ENCODE results near the gene ADH1C. TPM values are rescaled to one million over a fixed set of nuclear protein-coding genes. Genes with fewer than 3 reads are reported as not detected.
"Not testable (repeated sequence)": the region's sequence is repeated elsewhere in the genome, so short reads cannot be mapped to it uniquely, and the experiment has no call there.

Gene ADH1C
- total and polyA plus RNA-seq, 9 of the 15 experiments (the other 6 are each of a cell fraction or from before 2014, with no cell fraction given) = 0.40 TPM; not detected in 8

- TF ChIP-seq NR0B1 (IDR thresholded peaks at IDR 0.05; ENCODE audit: partially characterized antibody) = no peak
Observed at GRCh38 chr4:99378876-99379275, 26.3 kb upstream of the ADH1C start (continued).

- DNase-seq (ENCODE audit: extremely low read depth in 1 of 4, low spot score in 3 of 4) = peak in 2 of 4 experiments; percentile 11 to 12
- 0% methylated on average over 2 of the region's 6 CpGs for whole genome bisulfite sequencing (ENCODE audit: insufficient coverage, low coverage, missing lambda C conversion rate)
Observed at GRCh38 chr4:99377341-99377740, 24.8 kb upstream of the ADH1C start.

GRCh38 chr4:99372464-99372863 lies 19.9 kb upstream of the ADH1C start:
- H3K9me3 ChIP-seq (replicated peaks; ENCODE audit: control insufficient read depth, insufficient read depth, low read depth, low read length); H4K20me1 ChIP-seq (replicated peaks; ENCODE audit: control insufficient read depth, insufficient read depth, low read length); DNase-seq (ENCODE audit: extremely low read depth in 1 of 4, low spot score in 3 of 4); H2AFZ ChIP-seq (ENCODE audit: low read depth, low read length); POLR2A ChIA-PET; in situ Hi-C loops (cut with MboI); H3K9ac ChIP-seq (ENCODE audit: insufficient read depth in 1 of 2, low read depth in 2 of 2, low read length in 2 of 2); H3K4me3 ChIP-seq; H3K4me1 ChIP-seq (replicated peaks in 1 of 2; ENCODE audit: control insufficient read depth in 2 of 2, insufficient read depth in 2 of 2, low read length in 2 of 2); H3K36me3 ChIP-seq (ENCODE audit: control insufficient read depth, insufficient read depth, low read length); ATAC-seq; BruUV-seq (replicated peaks); FAIRE-seq; H3K27me3 ChIP-seq (ENCODE audit: control insufficient read depth in 2 of 2, insufficient read depth in 2 of 2, low read length in 2 of 2); H3K9me1 ChIP-seq (ENCODE audit: control insufficient read depth, insufficient read depth, low read length); H3K4me2 ChIP-seq (ENCODE audit: insufficient read depth, low read length); intact Hi-C loops (cut with micrococcal nuclease); H3K79me2 ChIP-seq (ENCODE audit: control insufficient read depth, insufficient read depth, low read length); CTCF ChIA-PET (ENCODE audit: low intra/inter-chr PET ratio); H3K27ac ChIP-seq (ENCODE audit: extremely low read depth, low read depth, low read length): not testable (repeated sequence)
- WGBS (ENCODE audit: insufficient coverage, low coverage, missing lambda C conversion rate) = 4% methylated on average over 2 of the region's 2 CpGs

More at GRCh38 chr4:99377341-99377740, 24.8 kb upstream of the ADH1C start:
- H3K79me2 ChIP-seq (ENCODE audit: control insufficient read depth, insufficient read depth, low read length); ATAC-seq; H3K9me3 ChIP-seq (replicated peaks; ENCODE audit: control insufficient read depth, insufficient read depth, low read depth, low read length); H3K9ac ChIP-seq (ENCODE audit: insufficient read depth in 1 of 2, low read depth in 2 of 2, low read length in 2 of 2); FAIRE-seq; in situ Hi-C loops (cut with MboI); BruUV-seq (replicated peaks); H2AFZ ChIP-seq (ENCODE audit: low read depth, low read length); H3K4me1 ChIP-seq (replicated peaks in 1 of 2; ENCODE audit: control insufficient read depth in 2 of 2, insufficient read depth in 2 of 2, low read length in 2 of 2); H3K27ac ChIP-seq (ENCODE audit: extremely low read depth, low read depth, low read length); H3K36me3 ChIP-seq (ENCODE audit: control insufficient read depth, insufficient read depth, low read length); H3K27me3 ChIP-seq (ENCODE audit: control insufficient read depth in 2 of 2, insufficient read depth in 2 of 2, low read length in 2 of 2); intact Hi-C loops (cut with micrococcal nuclease); H3K4me2 ChIP-seq (ENCODE audit: insufficient read depth, low read length); H3K9me1 ChIP-seq (ENCODE audit: control insufficient read depth, insufficient read depth, low read length); H3K4me3 ChIP-seq; H4K20me1 ChIP-seq (replicated peaks; ENCODE audit: control insufficient read depth, insufficient read depth, low read length): not testable (repeated sequence)
- CTCF ChIA-PET (ENCODE audit: low intra/inter-chr PET ratio) = interaction anchor here (0.6 kb wide), 1 partner anchor 144 kb away, joined by 3 read pairs; no protein-coding TSS in a partner anchor
- TF ChIP-seq CTCF (IDR thresholded peaks at IDR 0.05 in 2 of 3, conservative IDR thresholded peaks at IDR 0.05 in 1 of 3; ENCODE audit: insufficient read depth in 2 of 3, low read depth in 1 of 3, low read length in 3 of 3) (peak in 2 of 3 experiments; percentile 26; a peak in 2 of 6 replicates), ZNF384 (IDR thresholded peaks at IDR 0.05; ENCODE audit: low read depth, low read length) (peak; percentile 82)
- POLR2A ChIA-PET = interaction anchor here (0.7 kb wide), 1 partner anchor 138 kb away, joined by 3 read pairs; no protein-coding TSS in a partner anchor

- H3K4me1 ChIP-seq (replicated peaks in 1 of 2; ENCODE audit: control insufficient read depth in 2 of 2, insufficient read depth in 2 of 2, low read length in 2 of 2); H3K79me2 ChIP-seq (ENCODE audit: control insufficient read depth, insufficient read depth, low read length); H3K4me3 ChIP-seq; BruUV-seq (replicated peaks); H3K4me2 ChIP-seq (ENCODE audit: insufficient read depth, low read length); H3K27me3 ChIP-seq (ENCODE audit: control insufficient read depth in 2 of 2, insufficient read depth in 2 of 2, low read length in 2 of 2); in situ Hi-C loops (cut with MboI); intact Hi-C loops (cut with micrococcal nuclease); H4K20me1 ChIP-seq (replicated peaks; ENCODE audit: control insufficient read depth, insufficient read depth, low read length); H3K9ac ChIP-seq (ENCODE audit: insufficient read depth in 1 of 2, low read depth in 2 of 2, low read length in 2 of 2); CTCF ChIA-PET (ENCODE audit: low intra/inter-chr PET ratio); H2AFZ ChIP-seq (ENCODE audit: low read depth, low read length); ATAC-seq; DNase-seq (ENCODE audit: extremely low read depth in 1 of 4, low spot score in 3 of 4); POLR2A ChIA-PET; H3K9me1 ChIP-seq (ENCODE audit: control insufficient read depth, insufficient read depth, low read length); H3K27ac ChIP-seq (ENCODE audit: extremely low read depth, low read depth, low read length); H3K9me3 ChIP-seq (replicated peaks; ENCODE audit: control insufficient read depth, insufficient read depth, low read depth, low read length); H3K36me3 ChIP-seq (ENCODE audit: control insufficient read depth, insufficient read depth, low read length); FAIRE-seq: not testable (repeated sequence)
- WGBS (ENCODE audit: insufficient coverage, low coverage, missing lambda C conversion rate) = 0% methylated on average over 1 of the region's 2 CpGs
Observed at GRCh38 chr4:99367817-99368216, 15.3 kb upstream of the ADH1C start.
